ENCODE results near the gene IGF1.

Gene IGF1

DNA sequence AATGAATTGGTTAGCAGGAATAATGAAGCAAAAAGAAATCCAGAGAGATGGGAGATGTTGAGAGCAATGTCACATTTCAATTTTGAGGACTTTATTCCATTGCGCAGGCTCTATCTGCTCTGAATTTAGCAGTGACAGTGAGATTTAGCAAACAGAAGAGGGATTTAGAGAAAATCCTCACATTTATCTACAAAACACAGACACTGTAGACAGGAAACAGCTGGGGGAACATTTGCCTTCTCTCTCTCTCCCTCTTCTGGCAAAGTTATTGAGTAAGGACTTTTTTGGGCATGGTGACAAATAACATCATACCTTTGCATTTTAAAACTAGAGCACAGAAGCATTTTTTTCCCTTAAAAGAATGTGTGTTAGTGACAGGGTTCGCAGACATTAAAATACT, at the start of gene IGF1:
Gene IGF1 (minus strand): TSS at position 158 of the 400 bp plus-strand sequence. CDS start 182 bp downstream, outside the sequence.
- DNase-seq: no peak

DNA sequence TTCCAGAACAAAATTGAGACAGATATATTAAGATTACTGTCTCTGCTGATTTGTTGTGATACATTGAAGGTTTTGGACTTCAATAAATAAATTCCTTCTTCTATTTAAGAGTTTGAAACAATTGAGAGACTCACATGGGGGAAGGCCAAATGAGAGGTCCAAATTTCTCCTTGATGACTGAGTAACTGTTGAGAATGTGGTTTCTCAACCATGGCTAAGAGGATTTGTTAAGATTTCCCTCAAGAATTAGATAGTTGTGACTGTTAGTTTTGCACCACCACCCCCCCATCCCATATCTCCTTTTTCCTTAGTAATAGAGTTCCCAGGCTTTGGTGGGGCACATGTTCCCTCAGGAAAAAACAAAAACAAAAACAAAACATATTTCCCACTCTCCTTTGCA, 47.7 kb upstream of the IGF1 start:
- no peak for DNase-seq

DNA sequence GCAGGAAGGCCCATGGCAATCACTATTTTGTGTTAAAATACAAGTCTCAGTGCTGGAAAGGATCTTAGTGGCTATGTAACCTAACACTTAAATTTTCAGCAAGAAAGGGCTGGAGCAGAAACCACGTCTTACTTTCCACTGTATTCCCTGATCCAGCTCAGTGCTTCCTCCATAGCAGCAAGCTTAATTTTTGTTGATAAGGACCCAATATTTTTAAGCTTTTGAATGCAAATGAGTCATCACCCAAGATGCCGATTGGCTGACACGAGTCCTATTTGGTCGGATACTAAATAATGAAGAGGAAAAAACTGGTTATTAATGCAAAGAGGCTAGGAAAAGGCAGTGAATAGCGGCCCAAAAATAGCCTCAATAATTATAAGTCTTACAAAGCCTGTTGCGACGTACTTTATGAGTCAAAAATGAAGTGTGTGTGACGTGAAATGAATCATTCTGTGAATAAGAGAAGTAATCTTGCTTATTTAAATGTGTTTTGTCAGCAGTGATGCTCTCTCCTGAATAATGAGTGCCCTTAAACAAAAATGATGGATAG, 46.9 kb upstream of the IGF1 start:
- DNase-seq: no peak

DNA sequence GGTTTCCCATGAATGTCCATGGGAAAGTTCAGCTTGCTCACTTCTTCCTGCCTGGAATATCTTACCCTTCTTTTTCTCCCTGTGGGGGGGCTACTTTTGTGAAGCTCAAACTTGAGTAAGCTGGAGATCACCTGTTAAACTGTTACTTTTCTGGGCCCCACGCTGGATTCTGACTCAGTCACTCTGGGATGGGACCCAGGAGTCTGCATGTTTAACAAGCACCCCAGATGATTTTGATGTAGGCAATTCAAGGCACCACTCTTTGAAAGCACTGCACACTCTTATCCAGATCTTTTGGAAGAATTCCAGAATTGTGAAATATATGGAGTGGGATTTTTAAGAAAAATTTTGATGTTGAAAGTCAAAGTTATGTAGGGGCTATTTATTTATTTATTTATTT, 46.3 kb upstream of the IGF1 start:
- DNase-seq: no peak

DNA sequence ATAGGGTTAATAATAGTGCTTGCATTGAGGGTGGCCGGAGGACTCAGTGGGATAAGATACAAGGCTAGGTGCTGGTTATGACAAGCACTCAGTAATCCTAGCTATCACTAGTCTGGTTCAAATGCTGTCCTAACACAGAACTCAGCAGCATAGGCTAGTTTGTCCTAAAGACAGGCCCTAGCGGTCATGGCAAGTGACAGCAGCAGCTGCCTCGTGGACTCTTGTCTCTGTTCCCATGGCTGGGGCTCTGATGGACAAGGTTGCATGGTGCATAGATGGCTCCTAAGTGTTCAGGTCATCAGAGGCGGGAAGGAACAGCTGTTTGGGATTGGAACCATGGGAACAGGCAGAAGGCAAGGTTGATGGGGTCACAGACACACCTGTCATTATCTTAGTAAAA, 42.4 kb upstream of the IGF1 start:
- no peak for DNase-seq

DNA sequence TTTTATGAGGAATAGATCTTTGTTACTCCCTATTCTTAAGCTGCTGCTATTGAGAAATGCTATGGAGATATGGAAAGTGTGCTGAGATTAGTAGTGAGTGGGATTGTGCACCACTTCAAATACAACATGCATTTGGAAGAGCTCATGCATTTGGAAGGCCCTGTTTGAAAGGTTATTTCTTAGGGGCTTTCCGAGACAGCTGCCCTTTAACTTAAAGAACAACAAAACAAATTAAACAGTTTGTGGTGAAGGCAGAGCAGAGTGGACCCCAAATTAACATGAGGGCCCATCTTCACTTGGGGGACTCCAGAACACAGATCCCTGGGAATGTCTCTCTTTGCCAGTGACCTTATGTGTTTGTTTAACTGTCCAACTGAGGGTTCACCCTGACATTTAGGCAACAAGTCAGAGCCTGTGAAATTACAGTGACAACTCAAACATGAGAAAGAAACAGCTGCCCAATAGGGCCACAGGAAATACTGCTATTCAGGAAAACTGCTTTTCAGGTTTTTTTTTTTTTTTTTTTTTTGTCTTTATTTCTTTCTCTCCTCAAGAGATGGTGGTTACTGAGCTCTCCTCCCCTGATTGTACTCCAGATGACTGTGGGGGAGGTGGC, 41.4 kb upstream of the IGF1 start:
- DNase-seq: no peak

DNA sequence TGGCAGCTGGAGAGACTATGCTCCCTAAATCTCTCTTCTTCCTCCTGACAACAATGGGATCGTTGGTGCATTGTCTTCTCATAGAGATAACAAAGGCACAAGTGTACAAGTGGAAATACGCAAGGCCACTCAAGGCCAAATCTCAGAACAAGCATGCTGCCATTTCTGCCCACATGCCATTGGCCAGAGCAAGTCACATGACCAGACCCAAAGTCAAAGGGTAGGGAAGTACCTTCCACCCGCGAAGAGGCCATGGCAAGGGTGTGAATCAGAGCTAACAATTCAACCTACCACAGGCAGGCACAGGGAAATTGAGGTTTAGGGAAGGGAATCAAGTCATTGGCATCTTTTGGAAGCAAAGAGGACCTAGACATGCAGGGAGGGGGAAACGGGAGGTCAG, 38.5 kb upstream of the IGF1 start:
- DNase-seq: no peak

DNA sequence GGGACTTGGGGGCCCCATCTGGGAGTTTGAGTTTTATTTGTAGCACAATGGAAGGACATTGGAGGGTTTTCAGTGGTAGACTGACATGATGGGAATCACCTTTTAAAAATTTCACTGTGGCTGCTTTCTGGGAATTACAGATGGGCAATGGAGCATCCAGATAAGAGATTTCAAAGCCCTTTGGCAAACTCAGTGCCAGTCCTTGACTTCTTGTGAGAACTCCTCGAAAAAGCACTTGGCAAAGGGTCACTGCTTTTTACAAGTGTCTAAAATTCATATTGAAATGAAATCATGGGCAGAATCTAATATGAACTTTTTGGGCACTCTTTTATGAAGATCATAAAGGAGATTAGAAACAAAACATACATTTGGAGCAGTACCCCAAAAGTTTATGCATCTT, 34.3 kb upstream of the IGF1 start:
- DNase-seq: no peak

DNA sequence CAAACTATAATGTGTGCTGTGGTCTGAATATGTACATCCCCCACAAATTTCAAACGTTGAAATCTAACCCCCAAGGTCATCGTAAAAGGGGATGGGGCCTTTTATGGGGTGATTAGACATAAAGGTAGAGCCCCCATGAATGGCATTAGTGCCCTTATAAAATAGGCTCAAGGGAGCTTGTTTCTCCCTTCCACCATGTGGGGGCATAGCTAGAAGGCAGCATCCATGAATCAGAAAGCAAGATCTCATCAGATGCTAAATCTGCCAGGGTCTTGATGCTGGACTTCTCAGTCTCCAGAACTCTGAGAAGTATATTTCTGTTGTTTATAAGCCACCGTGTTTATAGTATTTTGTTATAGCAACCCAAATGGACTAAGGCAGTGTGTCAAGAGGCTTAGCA, 33.4 kb upstream of the IGF1 start:
- no peak for DNase-seq

DNA sequence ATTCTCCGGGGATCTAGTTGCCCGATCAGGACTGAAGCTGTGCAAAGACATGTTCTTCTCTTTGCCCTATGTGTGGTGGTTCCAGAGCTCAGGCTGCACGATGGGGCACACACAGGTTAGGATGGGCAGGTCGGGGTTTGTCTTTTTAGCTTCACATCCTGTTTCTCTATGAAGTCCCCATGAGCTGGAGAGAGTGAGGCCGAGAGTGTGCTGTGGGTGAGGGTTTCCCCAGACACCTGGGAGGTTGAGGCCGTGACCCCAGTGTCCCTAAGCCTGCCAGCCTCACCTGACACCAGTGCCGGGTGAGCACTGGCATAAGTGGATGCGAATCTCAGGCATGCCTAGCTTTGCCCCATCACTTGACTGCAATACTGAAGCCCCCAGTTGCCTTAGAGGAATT, 32.9 kb upstream of the IGF1 start:
- no peak for DNase-seq

DNA sequence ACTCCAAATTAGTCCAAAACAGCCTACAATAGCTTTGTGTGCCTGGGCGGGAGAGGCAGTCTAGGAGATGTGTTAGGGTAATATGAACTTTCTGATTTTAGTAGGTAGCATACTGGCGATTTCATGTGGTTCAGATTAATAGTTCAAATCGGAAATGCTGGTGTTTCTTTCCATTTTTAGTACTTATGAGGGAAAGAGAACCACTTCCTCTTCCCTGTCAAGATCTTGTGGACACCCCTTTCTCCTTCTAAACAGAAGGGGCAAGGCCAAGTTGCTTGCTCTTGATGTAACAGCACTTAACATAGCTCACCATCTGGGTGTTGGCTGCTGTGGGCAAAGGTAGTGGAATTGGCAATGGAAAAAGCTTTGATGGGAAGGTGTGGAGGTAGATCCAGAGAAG, 32.2 kb upstream of the IGF1 start:
- no peak for DNase-seq

DNA sequence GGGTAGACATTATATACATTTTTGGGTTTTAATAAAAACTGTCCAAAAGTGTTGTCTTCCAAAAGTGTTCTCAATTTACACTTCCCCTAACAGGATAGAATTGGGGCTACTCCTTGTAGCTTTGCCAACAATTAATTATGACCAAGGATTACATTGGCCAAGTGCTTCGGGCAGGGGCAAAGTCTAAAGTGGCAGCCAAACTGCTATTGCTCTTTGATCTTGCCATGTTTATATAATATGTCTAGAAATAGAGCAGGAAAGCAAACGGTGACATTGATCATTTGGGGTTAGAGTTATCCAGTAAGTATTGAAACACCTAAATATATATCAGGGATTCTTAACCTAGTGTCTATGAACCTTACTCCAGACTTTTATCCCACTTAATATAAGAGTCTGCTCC, 31.2 kb upstream of the IGF1 start:
- no peak for DNase-seq

DNA sequence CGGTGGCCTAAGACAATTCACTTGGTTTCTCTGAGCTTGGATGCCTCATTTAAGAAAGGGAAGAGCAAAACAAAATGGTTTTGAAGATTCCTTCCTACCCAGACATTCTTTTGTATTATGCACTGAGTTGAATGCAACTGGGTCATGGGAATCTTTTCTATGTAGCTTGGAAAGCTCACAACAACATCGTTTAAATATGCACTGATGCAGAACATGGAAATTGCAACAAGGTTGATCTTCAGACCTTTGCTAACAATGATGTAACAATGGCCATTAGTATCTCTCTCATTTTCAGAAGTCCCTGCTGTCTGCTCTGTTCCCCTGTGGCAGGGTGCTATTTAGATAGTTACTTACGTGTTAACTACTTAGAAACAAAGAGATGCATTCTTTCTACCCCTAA, 30.1 kb upstream of the IGF1 start:
- no peak for DNase-seq

DNA sequence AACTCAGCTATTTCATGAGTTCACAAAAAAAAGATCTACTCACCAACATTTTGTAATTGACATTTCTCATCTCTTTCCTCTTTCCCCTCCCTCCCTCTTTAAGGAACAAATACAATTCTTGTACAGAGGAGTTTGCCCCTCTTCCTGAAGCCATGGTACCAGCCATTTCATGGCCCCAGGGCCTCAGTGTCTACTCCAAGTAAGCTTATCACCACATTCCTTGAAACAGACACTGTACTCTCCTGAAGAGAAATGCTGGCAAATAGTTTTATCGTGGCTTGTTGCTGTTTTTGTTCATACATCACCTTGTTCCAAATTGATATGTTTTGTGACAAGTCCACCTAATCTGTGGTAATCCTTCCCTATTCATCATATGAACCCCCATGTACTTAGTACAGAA, 29.7 kb upstream of the IGF1 start:
- no peak for DNase-seq

DNA sequence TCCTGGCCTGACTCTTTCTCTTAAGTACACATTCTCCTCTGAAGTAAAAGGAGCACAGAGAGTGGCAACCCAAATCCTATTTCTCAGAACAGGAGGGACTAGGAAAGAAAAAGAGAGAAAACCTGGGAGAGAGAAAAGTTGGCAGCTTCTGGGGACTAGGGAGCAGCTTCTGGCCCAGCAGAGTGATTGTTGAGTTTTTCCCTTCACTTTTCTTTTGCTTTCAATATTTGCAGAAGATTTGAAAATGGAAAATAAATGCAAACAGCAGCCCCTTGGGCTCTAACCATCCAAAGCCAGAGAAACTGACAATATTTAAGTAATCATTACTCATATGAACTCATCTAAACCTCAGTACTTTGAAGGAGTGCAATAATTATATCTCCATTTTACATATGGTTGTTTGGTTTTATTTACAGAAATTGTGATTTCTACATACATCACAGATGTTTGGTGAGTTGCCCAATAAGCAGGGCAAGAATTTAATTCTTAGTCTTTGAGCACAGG, 28.8 kb upstream of the IGF1 start:
- DNase-seq: no peak

DNA sequence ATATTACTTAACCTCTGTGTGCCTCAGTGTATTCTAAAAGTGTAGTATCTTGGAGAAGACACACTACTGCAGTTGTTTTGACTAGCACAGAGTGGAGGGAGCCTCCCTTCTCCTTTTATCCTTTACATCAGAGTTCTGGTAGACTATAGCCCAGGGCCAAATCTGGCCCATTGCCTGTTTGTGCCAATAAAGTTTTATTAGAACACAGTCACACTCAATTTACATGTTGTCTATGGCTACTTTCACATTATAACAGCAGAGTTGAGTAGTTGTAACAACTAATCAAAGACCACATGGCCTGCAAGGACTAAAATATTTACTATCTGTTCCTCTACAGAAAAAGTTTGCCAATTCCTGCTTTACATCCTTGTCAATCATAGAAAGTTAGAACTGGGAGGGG, 27.7 kb upstream of the IGF1 start:
- DNase-seq: no peak

DNA sequence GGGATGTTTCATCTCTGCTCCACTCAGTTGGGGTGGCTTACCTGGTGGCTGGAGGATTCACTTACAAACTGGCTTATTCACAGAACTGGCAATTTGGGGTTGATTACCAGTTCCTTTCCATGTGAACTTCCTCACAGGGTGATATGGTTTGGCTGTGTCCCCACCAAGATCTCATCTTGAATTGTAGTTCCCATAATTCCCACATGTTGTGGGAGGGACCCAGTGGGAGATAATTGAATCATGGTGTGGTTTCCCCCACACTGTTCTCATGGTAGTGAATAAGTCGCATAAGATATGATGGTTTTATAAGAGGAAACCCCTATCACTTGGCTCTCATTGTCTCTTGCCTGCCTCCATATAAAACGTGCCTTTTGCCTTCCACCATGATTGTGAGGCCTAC, 26.9 kb upstream of the IGF1 start:
- DNase-seq: no peak

DNA sequence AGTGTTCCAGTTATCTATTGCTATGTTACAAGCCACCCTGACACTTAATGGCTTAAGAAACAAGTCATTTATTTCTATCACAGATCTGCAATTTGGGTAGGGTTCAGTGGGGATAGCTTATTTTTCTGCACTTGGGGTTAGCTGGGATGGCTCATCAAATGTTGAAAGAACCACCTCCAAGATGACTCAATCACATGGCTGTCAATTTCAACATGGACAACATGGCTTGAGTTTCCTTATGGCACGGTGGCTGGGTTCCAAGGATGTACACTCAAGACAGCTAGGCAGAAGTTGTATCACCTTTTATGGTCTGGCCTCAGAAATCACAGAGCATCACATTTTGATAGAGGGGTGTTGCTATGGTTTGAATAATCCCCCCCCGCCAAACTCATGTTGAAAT, 24.5 kb upstream of the IGF1 start:
- DNase-seq: no peak

DNA sequence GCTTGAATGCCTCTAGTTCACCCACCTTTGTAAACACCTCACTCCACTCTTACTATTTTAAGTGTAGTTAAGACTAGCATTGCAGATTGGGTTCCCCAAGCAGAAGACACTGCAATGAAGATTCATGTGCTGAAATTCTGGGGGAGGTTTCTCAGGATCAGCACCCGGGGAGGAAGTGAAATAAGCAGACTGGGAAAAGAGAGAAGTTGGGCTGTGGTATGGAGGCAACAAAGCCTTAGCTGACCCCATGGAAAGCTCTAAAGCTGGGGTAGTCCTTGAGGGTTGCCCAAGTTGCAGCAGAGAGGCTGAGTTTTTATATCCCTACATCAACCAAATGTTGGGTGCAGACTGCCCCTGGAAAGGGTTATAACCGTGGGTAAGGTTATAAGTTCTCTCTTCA, 23.9 kb upstream of the IGF1 start:
- no peak for DNase-seq

DNA sequence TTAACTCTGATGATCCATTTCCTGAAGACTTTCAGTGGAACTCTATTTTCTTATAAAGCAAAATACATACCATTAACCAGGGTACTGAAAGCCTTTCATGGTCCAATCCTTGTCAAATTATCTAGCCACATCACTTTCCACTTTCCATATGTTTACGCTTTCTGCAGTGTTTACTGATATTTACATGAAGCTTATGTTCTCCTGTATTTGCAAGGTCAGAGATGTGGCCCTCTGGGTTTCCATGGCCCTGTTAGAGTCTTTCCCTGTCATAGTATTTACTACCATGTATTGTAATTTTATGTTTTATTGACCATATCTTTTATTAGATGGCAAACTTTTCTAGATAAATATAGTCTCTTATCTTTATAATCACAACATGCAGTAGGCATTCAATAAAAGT, 23.5 kb upstream of the IGF1 start:
- DNase-seq: no peak

DNA sequence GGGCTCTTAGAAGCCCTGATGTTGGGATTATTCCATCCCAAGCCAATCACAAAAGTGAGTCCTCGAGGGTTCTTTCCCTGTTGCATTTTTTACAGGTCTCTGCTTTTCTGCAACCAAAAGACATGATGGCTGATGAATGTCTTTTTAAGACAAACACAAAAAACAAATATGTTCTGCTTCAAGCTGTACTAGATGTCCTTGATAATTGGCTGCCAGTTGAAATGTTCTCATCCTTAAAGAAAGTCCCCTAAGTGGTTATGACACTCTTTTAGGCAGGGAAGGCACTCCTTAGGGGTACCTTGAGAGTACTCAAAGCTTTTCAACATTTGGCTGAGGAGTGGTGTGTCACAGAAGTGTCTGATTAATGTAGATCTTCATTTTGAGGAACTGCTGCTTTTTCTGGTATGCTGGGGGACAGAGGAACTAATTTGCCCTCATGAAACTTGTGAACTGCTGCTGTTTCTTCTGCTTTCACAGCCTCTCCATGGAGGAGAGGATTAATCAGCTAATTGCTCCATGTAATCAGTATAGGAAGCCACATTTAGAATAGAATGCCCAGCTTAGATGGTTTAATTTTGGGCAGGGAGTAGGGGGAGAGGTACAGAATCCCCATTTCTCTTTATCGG, 22.8 kb upstream of the IGF1 start:
- DNase-seq: no peak

DNA sequence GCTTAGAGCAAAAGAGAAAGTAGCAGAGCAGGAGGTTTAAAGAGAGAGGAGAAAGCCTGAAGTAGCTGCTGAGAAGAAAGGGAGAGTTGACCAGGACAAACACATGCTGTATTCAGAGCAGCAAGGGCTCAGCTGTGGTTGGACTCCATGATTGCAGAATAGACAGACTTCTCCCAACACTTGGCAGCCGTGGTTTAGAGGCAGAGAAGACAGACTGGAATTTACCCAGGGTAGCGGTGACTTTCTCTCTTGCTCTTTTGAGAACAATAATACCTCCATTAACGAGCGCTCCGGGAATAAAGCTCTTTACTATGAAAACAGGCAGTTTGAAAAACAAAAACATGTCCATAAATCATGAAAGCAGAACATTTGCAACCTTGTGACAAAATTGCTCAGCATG, 21.4 kb upstream of the IGF1 start:
- DNase-seq: no peak

DNA sequence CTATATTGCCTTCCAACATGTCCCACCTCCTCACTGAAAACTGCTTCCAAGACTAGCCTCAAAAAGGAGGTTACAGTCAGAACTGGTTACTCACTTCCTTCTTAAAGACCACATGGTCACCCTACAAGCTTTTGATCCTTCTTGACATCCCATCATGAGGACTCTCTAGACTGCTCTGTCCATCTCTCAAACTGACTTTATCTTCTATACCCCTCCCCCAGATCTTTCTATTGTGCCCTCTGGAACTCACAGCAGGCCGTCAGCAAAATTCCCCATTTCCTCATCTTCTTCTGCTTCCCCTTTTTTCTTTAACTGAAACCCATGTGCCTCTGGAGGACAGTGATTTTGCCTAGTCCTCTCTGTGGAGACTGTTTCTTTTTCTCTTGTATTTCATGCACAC, 18.1 kb upstream of the IGF1 start:
- no peak for DNase-seq

DNA sequence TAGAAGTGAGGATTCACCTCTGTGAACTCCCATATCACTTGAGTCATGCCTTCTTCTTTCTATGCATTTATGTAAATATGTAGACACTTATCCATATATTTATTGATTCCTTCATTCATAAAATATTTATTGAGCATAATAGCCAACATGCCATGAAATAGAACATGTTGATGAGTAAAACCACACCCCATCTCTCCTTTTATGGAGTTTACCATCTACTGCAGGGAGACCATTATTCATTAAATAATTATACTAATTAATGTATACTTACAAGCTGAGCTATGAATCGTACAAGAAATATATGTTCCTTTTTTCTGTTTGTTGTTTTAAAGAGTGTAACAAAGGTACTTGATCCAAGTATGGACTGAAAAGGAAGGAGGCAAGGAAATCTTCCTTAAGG, 17.4 kb upstream of the IGF1 start:
- no peak for DNase-seq

DNA sequence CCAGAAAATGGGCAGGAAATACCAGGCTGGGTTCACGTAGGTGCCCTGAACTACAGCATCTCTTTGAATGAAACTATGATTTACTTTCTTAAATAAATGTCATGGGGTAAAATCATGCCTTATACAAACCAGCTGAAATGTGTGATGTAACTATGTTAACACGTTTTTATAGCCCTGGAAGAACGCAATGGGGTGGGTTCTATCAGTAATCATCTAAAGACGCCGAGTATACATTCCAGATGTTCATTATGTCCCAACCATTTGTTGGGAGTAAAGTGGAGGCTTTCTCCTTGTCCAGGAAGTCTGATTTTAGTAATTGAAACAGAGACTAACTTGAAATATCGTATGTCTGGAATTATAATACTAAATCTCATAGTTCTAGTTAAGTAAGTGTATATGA, 16.2 kb upstream of the IGF1 start:
- no peak for DNase-seq
